K562 (cell line): ENCODE data around the gene ANO10. TPM values are rescaled to one million over a fixed set of nuclear protein-coding genes. Genes with fewer than 3 reads are reported as not detected.
A peak's percentile ranks its signal among the peaks of the same experiment; 100 is the strongest.

Source experiments
- ADNP ChIP-seq: fragments of 200-800 bp; sonication (Bioruptor generic); IDR thresholded peaks from 2 replicates; pipeline ENCODE4 v1.6.1; 2016; ENCODE audit warnings: missing genetic modification characterization, missing compliant biosample characterization
- BCOR ChIP-seq: fragments of 450-650 bp; IDR thresholded peaks from 2 replicates; pipeline ENCODE4 v1.6.1; 2016
- CTCF ChIP-seq, 3 experiments: IDR thresholded peaks in 2 of 3; conservative IDR thresholded peaks in 1 of 3; 2 replicates each; pipeline ENCODE4 v1.5.1; 2011 to 2012; ENCODE audit warnings: low read length in 3 of 3, mild to moderate bottlenecking in 3 of 3, control low read depth in 2 of 3, improper control_type of control experiment in 1 of 3, inconsistent platforms in 1 of 3, low read depth in 1 of 3, mixed read lengths in 1 of 3, moderate library complexity in 1 of 3; ENCODE audit not compliant: insufficient read depth in 2 of 3
- CTCFL ChIP-seq: IDR thresholded peaks from 2 replicates; pipeline ENCODE4 v1.6.1; 2011; ENCODE audit warnings: borderline replicate concordance, low read depth, mild to moderate bottlenecking, moderate library complexity, low read length; ENCODE audit not compliant: insufficient read depth, poor library complexity, severe bottlenecking
- DLX4 ChIP-seq: fragments of 250-450 bp; sonication (Bioruptor Pico); IDR thresholded peaks from 2 replicates; pipeline ENCODE4 v1.6.1; 2021; ENCODE audit warnings: mild to moderate bottlenecking
- ERF ChIP-seq: fragments of 450-650 bp; formaldehyde crosslinking; IDR thresholded peaks from 2 replicates; pipeline ENCODE4 v1.4.0; 2020; ENCODE audit warnings: mild to moderate bottlenecking, mixed read lengths
- FOXA1 ChIP-seq: fragments of 450-650 bp; IDR thresholded peaks from 2 replicates; pipeline ENCODE4 v1.6.1; 2016; ENCODE audit warnings: mild to moderate bottlenecking, borderline replicate concordance
- HINFP ChIP-seq: fragments of 450-650 bp; conservative IDR thresholded peaks from 2 replicates; pipeline ENCODE4 v1.6.1; 2016; ENCODE audit warnings: missing genetic modification characterization, low read depth, mild to moderate bottlenecking, control low read depth, missing compliant biosample characterization
- MCM2 ChIP-seq: fragments of 450-650 bp; IDR thresholded peaks from 2 replicates; pipeline ENCODE4 v1.6.1; 2017; ENCODE audit warnings: low read depth, mild to moderate bottlenecking
- MECOM ChIP-seq: fragments of 250-450 bp; sonication (Bioruptor Pico); IDR thresholded peaks from 2 replicates; pipeline ENCODE4 v1.8.0; 2022; ENCODE audit warnings: inconsistent platforms
- SMARCB1 ChIP-seq: IDR thresholded peaks from 2 replicates; pipeline ENCODE4 v1.6.1; 2011; ENCODE audit warnings: improper control_type of control experiment, low read depth; ENCODE audit not compliant: insufficient read length
- SOX6 ChIP-seq: fragments of 450-650 bp; IDR thresholded peaks from 2 replicates; pipeline ENCODE4 v1.6.1; 2014; ENCODE audit warnings: mild to moderate bottlenecking
- TCF7L2 ChIP-seq: fragments of 150-350 bp; IDR thresholded peaks from 2 replicates; pipeline ENCODE4 v1.6.1; 2016; ENCODE audit warnings: low read depth, mild to moderate bottlenecking, low read length, moderate library complexity
- XRCC3 ChIP-seq: fragments of 450-650 bp; IDR thresholded peaks from 2 replicates; pipeline ENCODE4 v1.6.1; 2017; ENCODE audit warnings: mild to moderate bottlenecking, moderate library complexity
- ZNF224 ChIP-seq: sonication (generic); formaldehyde crosslinking; IDR thresholded peaks from 2 replicates; pipeline ENCODE4 v1.8.0; 2022; ENCODE audit warnings: mild to moderate bottlenecking, missing genetic modification reagents
- ZNF384 ChIP-seq: IDR thresholded peaks from 2 replicates; pipeline ENCODE4 v1.6.1; 2012; ENCODE audit warnings: low read depth, low read length, improper control_type of control experiment
- ZNF592 ChIP-seq: fragments of 450-650 bp; IDR thresholded peaks from 2 replicates; pipeline ENCODE4 v1.6.1; 2017; ENCODE audit warnings: antibody characterized with exemption, mild to moderate bottlenecking
- ZSCAN29 ChIP-seq: fragments of 450-650 bp; IDR thresholded peaks from 2 replicates; pipeline ENCODE4 v1.6.1; 2017
- polyA plus RNA-seq, 8 experiments: library from polyadenylated mRNA; depleted of rRNA in 4 of 8; stranded (reverse) in 5 of 8; unstranded in 3 of 8; fragments of >200 nt; fragmentation: Nextera tagmentation in 2 of 8; fragmentation: Illumina TruSeq in 1 of 8; extraction: Ambion mirVana in 2 of 8; extraction: Trizol in 1 of 8; gene quantifications; 2 replicates each; pipeline versions ENCODE4 v1.2.1 to v1.2.3, GENCODE V29; 2011 to 2014; ENCODE audit warnings: inconsistent platforms in 1 of 8, missing spikeins in 1 of 8
- total RNA-seq, 7 experiments: library from RNA; depleted of rRNA in 6 of 7; stranded (reverse); fragments of >200 nt in 6 of 7; fragmentation: Illumina TruSeq in 2 of 7; extraction: Trizol in 2 of 7; gene quantifications; 2 replicates each; pipeline versions ENCODE4 v1.2.1 to v1.2.3, GENCODE V29; 2011 to 2021; ENCODE audit warnings: low replicate concordance in 1 of 7

The ANO10 gene
- total and polyA plus RNA-seq, 9 of the 15 experiments (the other 6 are each of a cell fraction or from before 2014, with no cell fraction given), result 6.4 to 46.0 (median 32.3) TPM

GRCh38 chr3:43638594-43639447, 17.0 kb upstream of the ANO10 start (continued):
- TF ChIP-seq MECOM (CRISPR knock-in tag) (no peak), MCM2 (no peak), CTCF (IDR thresholded peaks at IDR 0.05 in 2 of 3, conservative IDR thresholded peaks at IDR 0.05 in 1 of 3; ENCODE audit: insufficient read depth in 2 of 3, low read depth in 1 of 3, low read length in 3 of 3) (peak; percentile 88 to 97 (median 92)), ZSCAN29 (no peak), ZNF224 (CRISPR knock-in tag) (no peak), HINFP (tag) (no peak), CTCFL (no peak), SMARCB1 (no peak), TCF7L2 (no peak), BCOR (no peak; the same call in 1 of the 2 replicates), DLX4 (CRISPR knock-in tag) (no peak), ZNF592 (peak; percentile 90), FOXA1 (no peak), ZNF384 (no peak), ERF (CRISPR knock-in tag) (no peak), SOX6 (peak; percentile 67; the same call in 1 of the 2 replicates), ADNP (0 out of 2 replicates have a peak, but pooled peaks have one; percentile 42), XRCC3 (no peak)
